Cardiac muscle cell (in vitro differentiated cells and primary cell): ENCODE data around the gene NET1. TPM values are rescaled to one million over a fixed set of nuclear protein-coding genes. Genes with fewer than 3 reads are reported as not detected.

ENCODE experiments used
- DNase-seq, 2 donors: peaks; one replicate each; pipeline versions ENCODE4 v3.0.0 to v3.0.0-alpha.2; 2010 to 2017; ENCODE audit warnings: low read depth in 1 of 2, low spot score in 1 of 2
- H3K27ac ChIP-seq: fragments of 200-600 bp; sonication (generic); 2 replicates; pipeline ENCODE4 v1.5.1; 2016
- H3K27me3 ChIP-seq: fragments of 200-600 bp; sonication (generic); 2 replicates; pipeline ENCODE4 v1.6.0; 2016; ENCODE audit warnings: control low read depth
- H3K36me3 ChIP-seq: fragments of 200-600 bp; sonication (generic); 2 replicates; pipeline ENCODE4 v1.5.1; 2016; ENCODE audit warnings: control low read depth
- H3K4me1 ChIP-seq: fragments of 200-600 bp; sonication (generic); 2 replicates; pipeline ENCODE4 v1.8.1; 2017; ENCODE audit warnings: low read depth, mild to moderate bottlenecking, mixed run types
- H3K4me3 ChIP-seq: fragments of 200-600 bp; sonication (generic); 2 replicates; pipeline ENCODE4 v1.5.1; 2016; ENCODE audit warnings: mild to moderate bottlenecking
- H3K9me3 ChIP-seq: fragments of 200-600 bp; sonication (generic); 2 replicates; pipeline ENCODE4 v1.5.1; 2017; ENCODE audit warnings: low read depth, mild to moderate bottlenecking, control low read depth
- CTCF ChIP-seq: IDR thresholded peaks from 2 replicates; pipeline ENCODE4 v1.5.1; 2012; ENCODE audit warnings: low read depth, mild to moderate bottlenecking, low read length
- polyA plus RNA-seq: library from polyadenylated mRNA; unstranded; fragments of >200 nt; fragmentation: Nextera tagmentation; extraction: Ambion mirVana; gene quantifications from 2 replicates; pipeline ENCODE4 v1.2.1, GENCODE V29; 2016
- total RNA-seq: library from RNA; depleted of rRNA; stranded (reverse); fragments of >200 nt; gene quantifications from 2 replicates; pipeline ENCODE4 v1.2.3, GENCODE V29; 2016

The NET1 gene
- total and polyA plus RNA-seq, 2 experiments from 2014 or later: 20.0 to 29.5 TPM

DNA sequence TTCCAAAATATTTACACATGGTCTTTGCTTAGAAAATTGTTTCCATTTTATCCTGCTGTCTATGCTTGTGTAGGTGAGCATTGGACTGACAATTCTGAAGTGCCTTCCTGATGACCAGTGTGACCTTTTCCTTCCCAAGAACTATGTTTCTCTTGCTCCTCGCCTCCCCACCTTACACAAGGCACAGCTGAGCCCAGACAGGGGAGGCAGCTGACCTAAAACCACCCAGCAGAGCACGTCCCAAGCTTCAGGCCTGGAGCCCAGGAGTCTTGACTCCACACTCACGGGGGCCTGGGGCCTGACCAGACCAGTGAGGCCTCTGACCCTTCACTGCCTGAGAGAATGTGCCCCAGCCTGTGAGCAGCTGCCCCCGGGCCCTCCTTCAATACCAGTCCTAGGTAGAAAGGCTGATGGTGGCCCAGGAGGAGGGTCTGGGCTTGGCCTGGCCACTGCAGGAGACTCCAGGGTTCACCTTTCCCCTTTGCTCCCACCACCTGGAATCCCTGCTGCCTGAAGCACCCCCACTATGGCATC lies 80.0 kb downstream of the NET1 start:
- Histone ChIP-seq H3K27me3 (no peaks in the 10 kb centered on the region), H3K9me3 (no peaks in the 10 kb centered on the region), H3K36me3 (no peaks in the 10 kb centered on the region), H3K4me3 (no peak overlapping the region), H3K27ac (no peak overlapping the region), H3K4me1 (no peaks in the 10 kb centered on the region)
- no peak for TF ChIP-seq CTCF
- DNase-seq: no peak

DNA sequence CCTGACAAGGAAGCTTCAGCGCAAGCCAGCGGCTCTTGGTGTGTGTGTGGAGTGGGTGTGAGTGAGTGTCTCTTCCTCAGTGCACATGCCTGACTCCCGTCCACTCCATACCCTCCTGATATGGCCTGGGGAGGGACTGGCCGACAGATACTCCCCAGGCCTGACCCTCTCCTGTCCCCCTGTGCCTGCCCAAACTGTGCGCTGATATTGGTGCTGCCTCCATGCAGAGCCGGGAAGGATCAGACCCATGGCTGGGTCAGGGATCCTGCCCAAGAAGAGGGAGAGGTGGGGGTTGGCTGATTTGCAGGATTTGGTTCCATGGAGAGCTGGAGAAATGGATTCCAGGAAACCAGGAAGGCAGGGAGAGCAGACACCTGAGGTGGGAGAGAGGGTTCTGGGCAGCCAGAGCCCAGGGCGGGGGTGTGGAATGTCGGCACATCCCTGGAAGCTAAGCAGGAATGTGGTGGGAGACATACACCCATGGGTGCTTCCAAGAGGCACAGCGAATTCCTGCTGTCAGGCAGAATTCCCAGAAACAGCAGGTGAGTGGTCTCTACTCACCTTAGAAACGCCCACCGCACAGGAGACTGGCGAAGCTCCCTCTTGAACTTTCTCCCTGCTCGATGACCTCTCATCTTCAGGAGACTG lies 80.7 kb downstream of the NET1 start:
- Histone ChIP-seq H3K27me3 (no peaks in the 10 kb centered on the region), H3K4me1 (no peaks in the 10 kb centered on the region), H3K36me3 (no peaks in the 10 kb centered on the region), H3K4me3 (no peak overlapping the region), H3K9me3 (no peaks in the 10 kb centered on the region), H3K27ac (no peak overlapping the region)
- DNase-seq: no peak
- TF ChIP-seq CTCF: no peak

GRCh38 chr10:5493691-5494090 lies 81.3 kb downstream of the NET1 start:
- Histone ChIP-seq H3K27ac (no peak overlapping the region), H3K4me1 (no peaks in the 10 kb centered on the region), H3K4me3 (no peak overlapping the region), H3K27me3 (no peaks in the 10 kb centered on the region), H3K9me3 (no peaks in the 10 kb centered on the region), H3K36me3 (no peaks in the 10 kb centered on the region)
- DNase-seq: no peak
- no peak for TF ChIP-seq CTCF

GRCh38 chr10:5494611-5495010 lies 82.3 kb downstream of the NET1 start:
- no peak for TF ChIP-seq CTCF
- H3K36me3 ChIP-seq: no peaks in the 10 kb centered on the region
- H3K4me1 ChIP-seq: no peaks in the 10 kb centered on the region
- H3K9me3 ChIP-seq: no peaks in the 10 kb centered on the region
- no peak overlapping the region for H3K27ac ChIP-seq
- no peak overlapping the region for H3K4me3 ChIP-seq
- no peak for DNase-seq
- no peaks in the 10 kb centered on the region for H3K27me3 ChIP-seq

- no peaks in the 10 kb centered on the region for H3K36me3 ChIP-seq
- H3K9me3 ChIP-seq: no peaks in the 10 kb centered on the region
- no peak for TF ChIP-seq CTCF
- H3K4me1 ChIP-seq: no peaks in the 10 kb centered on the region
- H3K27me3 ChIP-seq: no peaks in the 10 kb centered on the region
- DNase-seq: no peak
- no peak overlapping the region for H3K27ac ChIP-seq
- H3K4me3 ChIP-seq: no peak overlapping the region
Observed at GRCh38 chr10:5496261-5497250, 84.2 kb downstream of the NET1 start.
